OCI-LY1 (cell line): ENCODE measurements around the gene TBC1D5.

Experiments used
- H2AFZ ChIP-seq: fragments of 200-600 bp; sonication (generic), shearing (Covaris generic); 2 replicates; pipeline ENCODE4 v1.6.0; 2014; ENCODE audit warnings: antibody characterized with exemption, mild to moderate bottlenecking, low read length
- H3F3A ChIP-seq: fragments of 200-600 bp; sonication (generic), shearing (Covaris generic); 2 replicates; pipeline ENCODE4 v1.6.0; 2014; ENCODE audit warnings: mild to moderate bottlenecking, antibody characterized with exemption, low read length, moderate library complexity; ENCODE audit not compliant: insufficient read depth
- H3K27ac ChIP-seq: fragments of 200-600 bp; sonication (generic); 2 replicates; pipeline ENCODE4 v1.5.1; 2014; ENCODE audit warnings: low read length, mixed run types, mild to moderate bottlenecking, low read depth; ENCODE audit not compliant: poor library complexity, severe bottlenecking
- H3K27me3 ChIP-seq: fragments of 200-600 bp; sonication (generic); 2 replicates; pipeline ENCODE4 v1.6.0; 2014; ENCODE audit warnings: antibody characterized with exemption, mild to moderate bottlenecking, low read length, moderate library complexity; ENCODE audit not compliant: insufficient read depth
- H3K36me3 ChIP-seq: fragments of 200-600 bp; sonication (generic); 2 replicates; pipeline ENCODE4 v1.6.1; 2014; ENCODE audit warnings: mild to moderate bottlenecking, antibody characterized with exemption, low read length, moderate library complexity, mixed read lengths; ENCODE audit not compliant: insufficient read depth
- H3K4me1 ChIP-seq: fragments of 200-600 bp; sonication (generic); 2 replicates; pipeline ENCODE4 v1.5.1; 2014; ENCODE audit warnings: mild to moderate bottlenecking, low read length, moderate library complexity; ENCODE audit not compliant: insufficient read depth, severe bottlenecking
- H3K4me2 ChIP-seq: fragments of 200-600 bp; sonication (generic), shearing (Covaris generic); 2 replicates; pipeline ENCODE4 v1.6.1; 2014; ENCODE audit warnings: low read length
- H3K4me3 ChIP-seq: fragments of 200-600 bp; sonication (generic); 2 replicates; pipeline ENCODE4 v1.5.1; 2014; ENCODE audit warnings: low read length, low read depth, mild to moderate bottlenecking, mixed read lengths; ENCODE audit not compliant: poor library complexity, severe bottlenecking
- H3K79me2 ChIP-seq: fragments of 200-600 bp; shearing (Covaris generic); 2 replicates; pipeline ENCODE4 v1.6.1; 2016; ENCODE audit warnings: mixed run types, low read length, mixed read lengths; ENCODE audit not compliant: insufficient read depth
- H3K9ac ChIP-seq: fragments of 200-600 bp; sonication (generic), shearing (Covaris generic); 2 replicates; pipeline ENCODE4 v1.6.1; 2014; ENCODE audit warnings: mild to moderate bottlenecking, low read length, mixed read lengths
- H3K9me2 ChIP-seq: fragments of 200-600 bp; sonication (generic), shearing (Covaris generic); 2 replicates; pipeline ENCODE4 v1.6.1; 2014; ENCODE audit warnings: low read depth, mild to moderate bottlenecking, low read length, mixed read lengths
- H3K9me3 ChIP-seq: fragments of 200-600 bp; shearing (Covaris generic); 2 replicates; pipeline ENCODE4 v1.6.1; 2014; ENCODE audit warnings: low read length, mixed read lengths
- H4K20me1 ChIP-seq: fragments of 200-600 bp; sonication (generic), shearing (Covaris generic); 2 replicates; pipeline ENCODE4 v1.6.0; 2016; ENCODE audit warnings: mild to moderate bottlenecking, low read length; ENCODE audit not compliant: insufficient read depth
- EZH2 ChIP-seq: fragments of 200-600 bp; sonication (generic), shearing (Covaris generic); IDR thresholded peaks from 2 replicates; pipeline ENCODE4 v1.8.0; 2017; ENCODE audit warnings: borderline replicate concordance, mixed run types, mild to moderate bottlenecking, antibody characterized with exemption, low read length, moderate library complexity, mixed read lengths
- TF ChIP-seq, protein P1 (sequence below): fragments of 200-600 bp; sonication (generic), shearing (Covaris generic); IDR thresholded peaks from 2 replicates; pipeline ENCODE4 v1.5.1; 2017; ENCODE audit warnings: mild to moderate bottlenecking, antibody characterized with exemption, low read length, moderate library complexity, mixed read lengths

The TBC1D5 gene

DNA sequence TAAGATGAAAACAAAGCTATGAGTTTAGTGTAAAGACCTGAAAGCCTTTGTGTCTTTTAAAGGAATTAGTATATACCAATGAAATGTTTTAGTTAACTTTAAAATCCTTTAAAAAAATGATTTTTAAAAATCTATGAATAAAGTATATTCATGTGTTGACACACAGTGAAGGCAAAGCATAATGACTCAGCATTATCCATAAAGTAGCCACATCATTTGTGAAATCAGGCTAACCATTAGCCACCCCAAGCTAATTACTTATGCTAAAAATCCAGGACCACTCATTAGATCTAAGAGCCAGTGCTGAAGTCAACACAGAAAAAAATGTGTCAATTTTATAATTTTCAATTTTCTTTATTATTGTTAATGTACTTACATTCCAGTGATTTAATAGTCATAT lies 310.2 kb downstream of the TBC1D5 start:
- no peak for TF ChIP-seq EZH2
- TF ChIP-seq, protein P1, sequence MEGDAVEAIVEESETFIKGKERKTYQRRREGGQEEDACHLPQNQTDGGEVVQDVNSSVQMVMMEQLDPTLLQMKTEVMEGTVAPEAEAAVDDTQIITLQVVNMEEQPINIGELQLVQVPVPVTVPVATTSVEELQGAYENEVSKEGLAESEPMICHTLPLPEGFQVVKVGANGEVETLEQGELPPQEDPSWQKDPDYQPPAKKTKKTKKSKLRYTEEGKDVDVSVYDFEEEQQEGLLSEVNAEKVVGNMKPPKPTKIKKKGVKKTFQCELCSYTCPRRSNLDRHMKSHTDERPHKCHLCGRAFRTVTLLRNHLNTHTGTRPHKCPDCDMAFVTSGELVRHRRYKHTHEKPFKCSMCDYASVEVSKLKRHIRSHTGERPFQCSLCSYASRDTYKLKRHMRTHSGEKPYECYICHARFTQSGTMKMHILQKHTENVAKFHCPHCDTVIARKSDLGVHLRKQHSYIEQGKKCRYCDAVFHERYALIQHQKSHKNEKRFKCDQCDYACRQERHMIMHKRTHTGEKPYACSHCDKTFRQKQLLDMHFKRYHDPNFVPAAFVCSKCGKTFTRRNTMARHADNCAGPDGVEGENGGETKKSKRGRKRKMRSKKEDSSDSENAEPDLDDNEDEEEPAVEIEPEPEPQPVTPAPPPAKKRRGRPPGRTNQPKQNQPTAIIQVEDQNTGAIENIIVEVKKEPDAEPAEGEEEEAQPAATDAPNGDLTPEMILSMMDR: no peak
- Histone ChIP-seq H3F3A (no peaks in the 10 kb centered on the region; the same call in 1 of the 2 replicates), H3K79me2 (no peaks in the 10 kb centered on the region), H3K9ac (no peak overlapping the region), H3K27me3 (no peaks in the 10 kb centered on the region), H3K9me3 (no peaks in the 10 kb centered on the region), H2AFZ (no peak overlapping the region), H3K4me3 (no peak overlapping the region), H3K9me2 (no peaks in the 10 kb centered on the region), H3K36me3 (no peaks in the 10 kb centered on the region; the same call in 1 of the 2 replicates), H3K4me2 (no peak overlapping the region), H3K27ac (no peak overlapping the region), H4K20me1 (no peaks in the 10 kb centered on the region), H3K4me1 (no peaks in the 10 kb centered on the region)

DNA sequence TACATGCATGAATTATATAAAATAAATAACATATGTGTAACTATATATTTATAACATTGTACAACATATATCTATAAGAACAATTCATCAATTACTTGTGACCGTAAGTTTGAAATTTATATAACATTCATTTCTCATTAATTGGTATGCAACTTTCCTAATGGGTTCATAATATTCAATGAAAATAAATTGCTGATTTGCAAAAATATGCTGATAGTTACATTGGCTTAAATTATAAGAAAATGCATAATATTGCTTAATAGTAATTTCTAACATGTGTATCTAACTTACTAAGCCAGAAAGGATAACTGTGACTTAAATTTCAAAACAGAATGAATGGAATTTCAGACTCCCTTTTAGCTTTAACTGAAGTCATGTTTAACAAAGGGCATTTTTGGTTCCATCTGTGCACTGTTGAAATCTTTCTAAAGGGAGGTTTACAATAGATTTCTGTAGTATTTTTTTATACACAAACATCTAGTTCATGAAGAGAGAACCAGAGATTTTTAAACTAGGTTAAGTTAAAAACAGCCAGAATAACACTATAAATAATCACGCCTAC lies 310.9 kb downstream of the TBC1D5 start:
- Histone ChIP-seq H3K9me3 (no peaks in the 10 kb centered on the region), H3K4me2 (no peak overlapping the region), H3K4me3 (no peak overlapping the region), H2AFZ (no peak overlapping the region), H3K4me1 (no peaks in the 10 kb centered on the region), H4K20me1 (no peaks in the 10 kb centered on the region), H3K27me3 (no peaks in the 10 kb centered on the region), H3K79me2 (no peaks in the 10 kb centered on the region), H3F3A (no peaks in the 10 kb centered on the region; the same call in 1 of the 2 replicates), H3K27ac (no peak overlapping the region), H3K9ac (no peak overlapping the region), H3K9me2 (no peaks in the 10 kb centered on the region), H3K36me3 (no peaks in the 10 kb centered on the region; the same call in 1 of the 2 replicates)
- TF ChIP-seq, protein P1: no peak
- no peak for TF ChIP-seq EZH2

DNA sequence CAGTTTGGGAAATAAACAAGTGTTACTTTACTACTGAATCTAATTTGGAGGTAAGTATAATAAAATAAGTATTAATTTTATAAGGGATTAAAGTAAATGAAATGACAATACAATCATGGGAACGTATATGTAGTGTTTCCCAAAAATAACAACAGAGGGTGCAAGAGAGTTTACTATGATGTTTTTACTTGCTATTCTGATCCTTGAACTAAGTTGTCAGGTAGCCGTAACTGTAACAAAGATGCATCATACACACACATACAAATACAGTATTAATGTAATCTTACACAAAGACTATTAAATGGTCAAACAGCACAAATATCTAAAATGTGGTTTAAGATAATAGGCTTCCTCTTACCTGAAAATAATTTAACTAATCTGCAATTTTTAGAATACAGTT lies 311.4 kb downstream of the TBC1D5 start:
- H3K27me3 ChIP-seq: no peaks in the 10 kb centered on the region
- no peaks in the 10 kb centered on the region for H4K20me1 ChIP-seq
- no peak overlapping the region for H3K9ac ChIP-seq
- no peaks in the 10 kb centered on the region for H3K9me3 ChIP-seq
- no peaks in the 10 kb centered on the region for H3K79me2 ChIP-seq
- H3K4me2 ChIP-seq: no peak overlapping the region
- H3F3A ChIP-seq: no peaks in the 10 kb centered on the region; the same call in 1 of the 2 replicates
- no peaks in the 10 kb centered on the region for H3K9me2 ChIP-seq
- TF ChIP-seq, protein P1: peak; percentile 47
- TF ChIP-seq EZH2: no peak
- no peak overlapping the region for H2AFZ ChIP-seq
- H3K27ac ChIP-seq: no peak overlapping the region
- H3K36me3 ChIP-seq: no peaks in the 10 kb centered on the region; the same call in 1 of the 2 replicates
- H3K4me1 ChIP-seq: no peaks in the 10 kb centered on the region
- no peak overlapping the region for H3K4me3 ChIP-seq
